ENCODE measurements around the gene PSMD14. TPM values are rescaled to one million over a fixed set of nuclear protein-coding genes. Genes with fewer than 3 reads are reported as not detected.

The PSMD14 gene
- polyA plus RNA-seq, 1 experiment: 95.3 TPM

GRCh38 chr2:161373942-161374341 lies 65.7 kb downstream of the PSMD14 start:
- Histone ChIP-seq H3K27ac (ENCODE audit: low read depth, low read length) (no peak overlapping the region), H3K9me3 (ENCODE audit: control insufficient read depth, insufficient read depth, low read length) (no peaks in the 10 kb centered on the region), H3K4me3 (ENCODE audit: low read depth, low read length) (no peak overlapping the region), H3K27me3 (ENCODE audit: control insufficient read depth, insufficient read depth, low read length) (no peaks in the 10 kb centered on the region)
- no peak for DNase-seq (ENCODE audit: low read depth, low spot score)
- ChIA-PET CTCF (no interaction called here), POLR2A (no interaction called here)
- TF ChIP-seq CTCF (IDR thresholded peaks at IDR 0.05; ENCODE audit: low read depth, low read length): no peak

GRCh38 chr2:161374446-161374845 lies 66.2 kb downstream of the PSMD14 start:
- CTCF ChIA-PET: interaction anchor here (1.5 kb wide), 1 partner anchor 15 kb away, joined by 4 read pairs; no protein-coding TSS in a partner anchor
- no peak for DNase-seq (ENCODE audit: low read depth, low spot score)
- Histone ChIP-seq H3K4me3 (ENCODE audit: low read depth, low read length) (no peak overlapping the region), H3K27me3 (ENCODE audit: control insufficient read depth, insufficient read depth, low read length) (no peaks in the 10 kb centered on the region), H3K27ac (ENCODE audit: low read depth, low read length) (no peak overlapping the region), H3K9me3 (ENCODE audit: control insufficient read depth, insufficient read depth, low read length) (no peaks in the 10 kb centered on the region)
- POLR2A ChIA-PET: no interaction called here
- TF ChIP-seq CTCF (IDR thresholded peaks at IDR 0.05; ENCODE audit: low read depth, low read length): no peak

- DNase-seq (ENCODE audit: low read depth, low spot score): no peak
- H3K27me3 ChIP-seq (ENCODE audit: control insufficient read depth, insufficient read depth, low read length): no peaks in the 10 kb centered on the region
- no peak overlapping the region for H3K4me3 ChIP-seq (ENCODE audit: low read depth, low read length)
- no peak for TF ChIP-seq CTCF (IDR thresholded peaks at IDR 0.05; ENCODE audit: low read depth, low read length)
- H3K27ac ChIP-seq (ENCODE audit: low read depth, low read length): no peak overlapping the region
- no peaks in the 10 kb centered on the region for H3K9me3 ChIP-seq (ENCODE audit: control insufficient read depth, insufficient read depth, low read length)
- CTCF ChIA-PET: no interaction called here
- POLR2A ChIA-PET: no interaction called here
Observed at GRCh38 chr2:161379740-161380139, 71.5 kb downstream of the PSMD14 start.

- ChIA-PET CTCF (no interaction called here), POLR2A (no interaction called here)
- no peak for TF ChIP-seq CTCF (IDR thresholded peaks at IDR 0.05; ENCODE audit: low read depth, low read length)
- Histone ChIP-seq H3K27me3 (ENCODE audit: control insufficient read depth, insufficient read depth, low read length) (no peaks in the 10 kb centered on the region), H3K9me3 (ENCODE audit: control insufficient read depth, insufficient read depth, low read length) (no peaks in the 10 kb centered on the region), H3K4me3 (ENCODE audit: low read depth, low read length) (no peak overlapping the region), H3K27ac (ENCODE audit: low read depth, low read length) (no peak overlapping the region)
- DNase-seq (ENCODE audit: low read depth, low spot score): no peak
Observed at GRCh38 chr2:161381546-161381945, 73.3 kb downstream of the PSMD14 start.

GRCh38 chr2:161382747-161383146 lies 74.5 kb downstream of the PSMD14 start:
- POLR2A ChIA-PET: no interaction called here
- CTCF ChIA-PET: no interaction called here

More at GRCh38 chr2:161382747-161383146, 74.5 kb downstream of the PSMD14 start:
- Histone ChIP-seq H3K9me3 (ENCODE audit: control insufficient read depth, insufficient read depth, low read length) (no peaks in the 10 kb centered on the region), H3K27ac (ENCODE audit: low read depth, low read length) (no peak overlapping the region), H3K27me3 (ENCODE audit: control insufficient read depth, insufficient read depth, low read length) (no peaks in the 10 kb centered on the region), H3K4me3 (ENCODE audit: low read depth, low read length) (no peak overlapping the region)
- DNase-seq (ENCODE audit: low read depth, low spot score): no peak
- no peak for TF ChIP-seq CTCF (IDR thresholded peaks at IDR 0.05; ENCODE audit: low read depth, low read length)

Data from AG04450 (cell line).